ENCODE measurements around the gene SPINK6.

DNA sequence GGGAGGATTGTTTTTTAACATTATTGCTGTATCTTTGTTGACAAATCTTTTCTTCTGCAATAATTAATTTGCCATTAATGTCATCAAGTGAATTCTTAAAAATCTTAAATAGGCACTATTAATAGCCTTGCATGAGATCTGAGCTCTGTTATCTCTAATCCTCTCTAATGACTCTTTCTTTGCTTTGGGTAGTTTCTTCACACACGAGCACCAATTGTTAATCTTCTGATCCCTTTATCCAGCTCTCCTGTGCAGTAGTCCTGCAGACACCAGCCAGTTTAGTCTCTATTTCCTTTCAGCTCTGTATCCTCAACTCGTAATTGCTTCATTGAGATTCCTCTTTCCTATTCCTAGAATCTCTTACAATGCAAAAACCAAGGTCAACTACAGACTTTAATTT lies 26.4 kb upstream of the SPINK6 start:
- TF ChIP-seq, protein P1, sequence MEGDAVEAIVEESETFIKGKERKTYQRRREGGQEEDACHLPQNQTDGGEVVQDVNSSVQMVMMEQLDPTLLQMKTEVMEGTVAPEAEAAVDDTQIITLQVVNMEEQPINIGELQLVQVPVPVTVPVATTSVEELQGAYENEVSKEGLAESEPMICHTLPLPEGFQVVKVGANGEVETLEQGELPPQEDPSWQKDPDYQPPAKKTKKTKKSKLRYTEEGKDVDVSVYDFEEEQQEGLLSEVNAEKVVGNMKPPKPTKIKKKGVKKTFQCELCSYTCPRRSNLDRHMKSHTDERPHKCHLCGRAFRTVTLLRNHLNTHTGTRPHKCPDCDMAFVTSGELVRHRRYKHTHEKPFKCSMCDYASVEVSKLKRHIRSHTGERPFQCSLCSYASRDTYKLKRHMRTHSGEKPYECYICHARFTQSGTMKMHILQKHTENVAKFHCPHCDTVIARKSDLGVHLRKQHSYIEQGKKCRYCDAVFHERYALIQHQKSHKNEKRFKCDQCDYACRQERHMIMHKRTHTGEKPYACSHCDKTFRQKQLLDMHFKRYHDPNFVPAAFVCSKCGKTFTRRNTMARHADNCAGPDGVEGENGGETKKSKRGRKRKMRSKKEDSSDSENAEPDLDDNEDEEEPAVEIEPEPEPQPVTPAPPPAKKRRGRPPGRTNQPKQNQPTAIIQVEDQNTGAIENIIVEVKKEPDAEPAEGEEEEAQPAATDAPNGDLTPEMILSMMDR (IDR thresholded peaks at IDR 0.05), result no peak
- TF ChIP-seq ZFX (IDR thresholded peaks at IDR 0.05; ENCODE audit: borderline replicate concordance), result no peak
